ENCODE measurements around the gene ACSL4.
A peak's percentile ranks its signal among the peaks of the same experiment; 100 is the strongest.

The ACSL4 gene

DNA sequence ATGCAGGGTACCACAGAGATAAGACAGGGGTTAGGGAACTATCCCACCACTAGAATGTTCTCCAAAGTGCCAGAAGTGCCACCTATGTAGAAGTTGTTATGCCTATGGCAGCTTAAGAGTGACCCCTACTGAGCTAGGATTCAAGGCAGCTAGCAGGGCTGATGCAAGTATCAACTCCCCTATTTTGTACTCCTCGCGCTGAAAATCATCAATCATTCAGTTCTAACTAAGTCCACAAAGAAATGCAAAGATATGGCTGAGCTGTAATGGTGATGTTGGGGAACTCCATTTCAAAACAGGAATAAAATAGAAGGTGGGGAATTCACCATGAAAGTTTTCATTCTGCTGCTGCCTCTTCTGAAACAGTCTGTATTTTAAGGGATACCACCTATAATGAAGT, 13.8 kb downstream of the ACSL4 start:
- Histone ChIP-seq H3K27ac (ENCODE audit: poor library complexity, severe bottlenecking) (no peak overlapping the region), H3K36me3 (ENCODE audit: low read depth) (peaks cover 12% of the 10 kb centered on the region), H3K27me3 (ENCODE audit: insufficient read depth, poor library complexity, severe bottlenecking) (no peaks in the 10 kb centered on the region), H3K9me3 (ENCODE audit: severe bottlenecking) (no peaks in the 10 kb centered on the region), H3K4me1 (ENCODE audit: insufficient read depth, poor library complexity, severe bottlenecking) (peaks cover 21% of the 10 kb centered on the region), H3K4me3 (ENCODE audit: severe bottlenecking) (no peak overlapping the region)
- TF ChIP-seq, protein P1, sequence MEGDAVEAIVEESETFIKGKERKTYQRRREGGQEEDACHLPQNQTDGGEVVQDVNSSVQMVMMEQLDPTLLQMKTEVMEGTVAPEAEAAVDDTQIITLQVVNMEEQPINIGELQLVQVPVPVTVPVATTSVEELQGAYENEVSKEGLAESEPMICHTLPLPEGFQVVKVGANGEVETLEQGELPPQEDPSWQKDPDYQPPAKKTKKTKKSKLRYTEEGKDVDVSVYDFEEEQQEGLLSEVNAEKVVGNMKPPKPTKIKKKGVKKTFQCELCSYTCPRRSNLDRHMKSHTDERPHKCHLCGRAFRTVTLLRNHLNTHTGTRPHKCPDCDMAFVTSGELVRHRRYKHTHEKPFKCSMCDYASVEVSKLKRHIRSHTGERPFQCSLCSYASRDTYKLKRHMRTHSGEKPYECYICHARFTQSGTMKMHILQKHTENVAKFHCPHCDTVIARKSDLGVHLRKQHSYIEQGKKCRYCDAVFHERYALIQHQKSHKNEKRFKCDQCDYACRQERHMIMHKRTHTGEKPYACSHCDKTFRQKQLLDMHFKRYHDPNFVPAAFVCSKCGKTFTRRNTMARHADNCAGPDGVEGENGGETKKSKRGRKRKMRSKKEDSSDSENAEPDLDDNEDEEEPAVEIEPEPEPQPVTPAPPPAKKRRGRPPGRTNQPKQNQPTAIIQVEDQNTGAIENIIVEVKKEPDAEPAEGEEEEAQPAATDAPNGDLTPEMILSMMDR (IDR thresholded peaks at IDR 0.05; ENCODE audit: poor library complexity, severe bottlenecking): no peak
- DNase-seq (ENCODE audit: low spot score) (no peak), ATAC-seq (ENCODE audit: low read depth) (no peak)

GRCh38 chrX:109716431-109717028, 16.5 kb downstream of the ACSL4 start:
- H3K4me1 ChIP-seq (ENCODE audit: insufficient read depth, poor library complexity, severe bottlenecking): peaks cover 23% of the 10 kb centered on the region
- no peak for ATAC-seq (ENCODE audit: low read depth)
- peak overlapping the region; percentile 83 for H3K27ac ChIP-seq (ENCODE audit: poor library complexity, severe bottlenecking)
- no peaks in the 10 kb centered on the region for H3K9me3 ChIP-seq (ENCODE audit: severe bottlenecking)
- H3K27me3 ChIP-seq (ENCODE audit: insufficient read depth, poor library complexity, severe bottlenecking): no peaks in the 10 kb centered on the region
- H3K36me3 ChIP-seq (ENCODE audit: low read depth): peaks cover 24% of the 10 kb centered on the region
- TF ChIP-seq, protein P1 (IDR thresholded peaks at IDR 0.05; ENCODE audit: poor library complexity, severe bottlenecking): no peak
- H3K4me3 ChIP-seq (ENCODE audit: severe bottlenecking): no peak overlapping the region
- no peak for DNase-seq (ENCODE audit: low spot score)

DNA sequence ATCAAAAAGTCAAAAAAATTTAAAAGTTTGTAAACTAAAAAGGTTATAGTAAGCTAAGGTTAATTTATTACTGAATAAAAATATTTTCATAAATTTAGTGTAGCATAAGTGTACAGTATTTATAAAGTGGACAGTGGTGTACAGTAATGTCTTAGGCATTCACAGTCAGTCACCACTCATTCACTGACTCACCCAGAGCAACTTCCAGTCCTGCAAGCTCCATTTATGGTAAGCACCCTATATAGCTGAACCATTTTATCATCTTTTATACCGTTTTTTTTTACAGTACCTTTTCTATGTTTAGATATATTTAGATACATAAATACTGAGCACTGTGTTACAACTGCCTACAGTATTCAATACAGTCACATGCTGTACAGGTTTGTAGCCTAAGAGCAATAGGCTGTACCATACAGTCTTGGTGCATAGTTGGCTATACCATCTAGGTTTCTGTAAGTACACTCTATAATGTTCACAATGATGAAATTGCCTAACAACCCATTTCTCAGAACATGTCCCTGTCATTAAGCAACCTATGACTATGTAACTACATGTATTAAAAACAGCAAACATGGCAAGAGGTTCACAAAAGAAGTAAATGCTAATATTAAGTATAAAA, 18.6 kb downstream of the ACSL4 start:
- TF ChIP-seq, protein P1 (IDR thresholded peaks at IDR 0.05; ENCODE audit: poor library complexity, severe bottlenecking): no peak
- Histone ChIP-seq H3K27me3 (ENCODE audit: insufficient read depth, poor library complexity, severe bottlenecking) (no peaks in the 10 kb centered on the region), H3K9me3 (ENCODE audit: severe bottlenecking) (no peaks in the 10 kb centered on the region), H3K36me3 (ENCODE audit: low read depth) (peaks cover 28% of the 10 kb centered on the region), H3K4me1 (ENCODE audit: insufficient read depth, poor library complexity, severe bottlenecking) (peaks cover 33% of the 10 kb centered on the region), H3K27ac (ENCODE audit: poor library complexity, severe bottlenecking) (peak overlapping the region; percentile 83), H3K4me3 (ENCODE audit: severe bottlenecking) (no peak overlapping the region)
- ATAC-seq (ENCODE audit: low read depth) (peak; percentile 96), DNase-seq (ENCODE audit: low spot score) (peak; percentile 38)

DNA sequence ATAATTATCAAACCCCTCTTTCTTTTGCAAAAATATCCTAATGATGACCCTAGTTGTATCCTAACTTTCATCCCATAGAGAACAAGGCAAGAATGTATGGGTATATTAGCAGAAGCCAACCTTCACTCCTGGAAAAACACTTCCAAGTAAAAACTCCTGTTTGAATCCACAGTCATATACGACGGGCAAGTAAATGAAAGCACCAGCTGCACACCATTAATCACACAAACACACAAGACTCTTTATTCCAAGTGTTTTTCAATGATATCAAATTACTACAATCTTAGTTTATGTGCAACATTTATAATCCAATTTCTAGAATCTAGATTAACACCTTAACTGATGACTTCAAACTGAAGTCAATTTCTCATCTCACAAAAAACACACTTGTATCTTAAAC, 22.9 kb downstream of the ACSL4 start:
- Histone ChIP-seq H3K9me3 (ENCODE audit: severe bottlenecking) (no peaks in the 10 kb centered on the region), H3K4me3 (ENCODE audit: severe bottlenecking) (no peak overlapping the region), H3K27ac (ENCODE audit: poor library complexity, severe bottlenecking) (peak overlapping the region; percentile 87), H3K36me3 (ENCODE audit: low read depth) (peaks cover 49% of the 10 kb centered on the region), H3K27me3 (ENCODE audit: insufficient read depth, poor library complexity, severe bottlenecking) (no peaks in the 10 kb centered on the region), H3K4me1 (ENCODE audit: insufficient read depth, poor library complexity, severe bottlenecking) (peaks cover 34% of the 10 kb centered on the region)
- TF ChIP-seq, protein P1 (IDR thresholded peaks at IDR 0.05; ENCODE audit: poor library complexity, severe bottlenecking): no peak
- DNase-seq (ENCODE audit: low spot score) (no peak), ATAC-seq (ENCODE audit: low read depth) (no peak)

GRCh38 chrX:109709129-109709631, 23.9 kb downstream of the ACSL4 start:
- Histone ChIP-seq H3K36me3 (ENCODE audit: low read depth) (peaks cover 49% of the 10 kb centered on the region), H3K27me3 (ENCODE audit: insufficient read depth, poor library complexity, severe bottlenecking) (no peaks in the 10 kb centered on the region), H3K9me3 (ENCODE audit: severe bottlenecking) (no peaks in the 10 kb centered on the region), H3K4me1 (ENCODE audit: insufficient read depth, poor library complexity, severe bottlenecking) (peaks cover 26% of the 10 kb centered on the region), H3K4me3 (ENCODE audit: severe bottlenecking) (no peak overlapping the region), H3K27ac (ENCODE audit: poor library complexity, severe bottlenecking) (peak overlapping the region; percentile 87)
- ATAC-seq (ENCODE audit: low read depth) (peak; percentile 90), DNase-seq (ENCODE audit: low spot score) (no peak)
- TF ChIP-seq, protein P1 (IDR thresholded peaks at IDR 0.05; ENCODE audit: poor library complexity, severe bottlenecking): peak; percentile 18

Data from RWPE2 (cell line).